SK-N-SH (cell line): ENCODE measurements around the gene FGFBP1. TPM values are rescaled to one million over a fixed set of nuclear protein-coding genes. Genes with fewer than 3 reads are reported as not detected.

Experiments used
- CTCF ChIA-PET: fragments of 300-600, 350-600 bp; formaldehyde crosslinking; extraction: SDS; loops from one replicate; lab custom pipeline; 2021; lab: Yijun Ruan, JAX
- POLR2A ChIA-PET: fragments of 350-600 bp; sonication (Branson Sonifier 250); formaldehyde crosslinking; extraction: SDS; loops from one replicate; lab custom pipeline; 2020; ENCODE audit warnings: antibody characterized with exemption, inconsistent platforms; lab: Yijun Ruan, JAX
- DNase-seq: peaks from one replicate; pipeline ENCODE4 v3.0.0; 2012
- H2AFZ ChIP-seq: fragments of 200-600 bp; sonication (generic); 2 replicates; pipeline ENCODE4 v1.8.1; 2016; ENCODE audit warnings: antibody characterized with exemption, mild to moderate bottlenecking, low read depth
- H3F3A ChIP-seq: fragments of 200-600 bp; sonication (generic); replicated peaks from 2 replicates; pipeline ENCODE3; 2016; ENCODE audit warnings: antibody characterized with exemption, mild to moderate bottlenecking; ENCODE audit not compliant: insufficient read depth
- H3K27ac ChIP-seq, 2 experiments: fragments of 200-500 bp in 1 of 2; fragments of 200-600 bp in 1 of 2; sonication (Bioruptor generic) in 1 of 2; sonication (generic), shearing (Covaris generic) in 1 of 2; 2 replicates each; pipeline versions ENCODE4 v1.5.1 to v1.6.1; 2014 to 2016; ENCODE audit warnings: low read depth in 2 of 2, inconsistent platforms in 1 of 2, low read length in 1 of 2, mild to moderate bottlenecking in 1 of 2, mixed read lengths in 1 of 2
- H3K27me3 ChIP-seq: fragments of 200-600 bp; sonication (generic), shearing (Covaris generic); 2 replicates; pipeline ENCODE4 v1.6.1; 2016; ENCODE audit warnings: mixed run types; ENCODE audit not compliant: insufficient read depth
- H3K36me3 ChIP-seq, 2 experiments: fragments of 200-500 bp in 1 of 2; fragments of 200-600 bp in 1 of 2; sonication (Bioruptor generic) in 1 of 2; sonication (generic) in 1 of 2; replicated peaks in 1 of 2; 2 replicates each; pipeline versions ENCODE3 to v1.5.1; 2014 to 2016; ENCODE audit warnings: low read length in 1 of 2, mild to moderate bottlenecking in 1 of 2; ENCODE audit not compliant: insufficient read depth in 2 of 2, control insufficient read depth in 1 of 2
- H3K4me1 ChIP-seq, 2 experiments: fragments of 200-500 bp in 1 of 2; fragments of 200-600 bp in 1 of 2; sonication (Bioruptor generic) in 1 of 2; sonication (generic), shearing (Covaris generic) in 1 of 2; 2 replicates each; pipeline versions ENCODE4 v1.5.1 to v1.6.1; 2014 to 2016; ENCODE audit warnings: low read depth in 1 of 2, low read length in 1 of 2, mixed run types in 1 of 2; ENCODE audit not compliant: insufficient read depth in 2 of 2, control insufficient read depth in 1 of 2
- H3K4me2 ChIP-seq: fragments of 200-600 bp; sonication (generic), shearing (Covaris generic); 2 replicates; pipeline ENCODE4 v1.6.1; 2017; ENCODE audit warnings: mixed run types
- H3K4me3 ChIP-seq, 2 experiments: fragments of 200-500 bp in 1 of 2; fragments of 200-600 bp in 1 of 2; sonication (Bioruptor generic) in 1 of 2; sonication (generic), shearing (Covaris generic) in 1 of 2; 2 replicates each; pipeline versions ENCODE4 v1.5.1 to v1.8.1; 2014 to 2016; ENCODE audit warnings: low read depth in 2 of 2, inconsistent platforms in 1 of 2, low read length in 1 of 2, mild to moderate bottlenecking in 1 of 2, mixed read lengths in 1 of 2, moderate library complexity in 1 of 2
- H3K79me2 ChIP-seq: fragments of 200-600 bp; sonication (generic); 2 replicates; pipeline ENCODE4 v1.8.1; 2017; ENCODE audit warnings: mild to moderate bottlenecking; ENCODE audit not compliant: insufficient read depth
- H3K9ac ChIP-seq: fragments of 200-600 bp; sonication (generic); 2 replicates; pipeline ENCODE4 v1.6.1; 2017; ENCODE audit warnings: mixed run types
- H3K9me2 ChIP-seq: fragments of 200-600 bp; sonication (generic); 2 replicates; pipeline ENCODE4 v1.6.1; 2017; ENCODE audit warnings: mixed run types
- H3K9me3 ChIP-seq: fragments of 200-600 bp; sonication (generic); 2 replicates; pipeline ENCODE4 v1.6.1; 2017; ENCODE audit warnings: mixed run types, mild to moderate bottlenecking, moderate library complexity
- H4K20me1 ChIP-seq: fragments of 200-600 bp; sonication (generic); 2 replicates; pipeline ENCODE4 v1.6.1; 2017; ENCODE audit warnings: mild to moderate bottlenecking, mixed run types; ENCODE audit not compliant: insufficient read depth
- ELF1 ChIP-seq: IDR thresholded peaks from 2 replicates; pipeline ENCODE4 v1.4.0; 2012
- EZH2phosphoT487 ChIP-seq: fragments of 200-600 bp; sonication (generic); IDR thresholded peaks from 2 replicates; pipeline ENCODE4 v1.6.1; 2017; ENCODE audit warnings: low read depth, mixed run types, mild to moderate bottlenecking, antibody characterized with exemption, moderate library complexity, borderline replicate concordance
- FOXJ3 ChIP-seq: sonication (generic); formaldehyde crosslinking; IDR thresholded peaks from 2 replicates; pipeline ENCODE4 v1.5.1; 2020; ENCODE audit warnings: mild to moderate bottlenecking, missing genetic modification reagents
- FOXM1 ChIP-seq: IDR thresholded peaks from 2 replicates; pipeline ENCODE4 v1.4.0; 2012; ENCODE audit warnings: low read depth, mild to moderate bottlenecking
- GABPA ChIP-seq: IDR thresholded peaks from 2 replicates; pipeline ENCODE4 v1.4.0; 2012; ENCODE audit warnings: low read depth, mild to moderate bottlenecking
- GATA2 ChIP-seq: sonication (generic); formaldehyde crosslinking; IDR thresholded peaks from 2 replicates; pipeline ENCODE4 v1.5.0; 2020; ENCODE audit warnings: mild to moderate bottlenecking, missing genetic modification reagents
- MEF2A ChIP-seq: IDR thresholded peaks from 2 replicates; pipeline ENCODE4 v1.4.0; 2012; ENCODE audit warnings: low read depth, borderline replicate concordance
- MXI1 ChIP-seq: IDR thresholded peaks from 2 replicates; pipeline ENCODE4 v1.6.1; 2012; ENCODE audit warnings: mild to moderate bottlenecking, low read depth, low read length, improper control_type of control experiment
- NFIC ChIP-seq: IDR thresholded peaks from 2 replicates; pipeline ENCODE4 v1.4.0; 2012; ENCODE audit warnings: borderline replicate concordance
- RAD21 ChIP-seq: IDR thresholded peaks from 2 replicates; pipeline ENCODE4 v1.6.1; 2012; ENCODE audit warnings: mild to moderate bottlenecking, low read length
- RCOR1 ChIP-seq: fragments of 150-350 bp; IDR thresholded peaks from 2 replicates; pipeline ENCODE4 v1.6.1; 2017; ENCODE audit warnings: antibody characterized with exemption, low read length
- RFX5 ChIP-seq: IDR thresholded peaks from 2 replicates; pipeline ENCODE4 v1.6.1; 2012; ENCODE audit warnings: mild to moderate bottlenecking, improper control_type of control experiment, low read length
- RXRA ChIP-seq: IDR thresholded peaks from 2 replicates; pipeline ENCODE4 v1.4.0; 2012; ENCODE audit warnings: low read depth, mild to moderate bottlenecking, borderline replicate concordance
- SIN3A ChIP-seq: IDR thresholded peaks from 2 replicates; pipeline ENCODE4 v1.6.1; 2012; ENCODE audit warnings: low read depth, mild to moderate bottlenecking, low read length, moderate library complexity, borderline replicate concordance
- SMC3 ChIP-seq: IDR thresholded peaks from 2 replicates; pipeline ENCODE4 v1.6.1; 2012; ENCODE audit warnings: low read depth, low read length, improper control_type of control experiment
- TAF1 ChIP-seq: IDR thresholded peaks from 2 replicates; pipeline ENCODE4 v1.6.1; 2012; ENCODE audit warnings: low read depth, mild to moderate bottlenecking, low read length, moderate library complexity, borderline replicate concordance
- TCF12 ChIP-seq: IDR thresholded peaks from 2 replicates; pipeline ENCODE4 v1.4.0; 2012
- TEAD4 ChIP-seq: IDR thresholded peaks from 2 replicates; pipeline ENCODE4 v1.4.0; 2012; ENCODE audit warnings: mild to moderate bottlenecking, borderline replicate concordance; ENCODE audit not compliant: insufficient read depth
- YY1 ChIP-seq: IDR thresholded peaks from 2 replicates; pipeline ENCODE4 v1.4.0; 2012; ENCODE audit warnings: low read depth, mild to moderate bottlenecking
- WGBS: methylation state at CpG from one replicate; pipeline ENCODE4 v1.1.6; 2017; ENCODE audit warnings: low lambda C conversion rate; 5-methylcytosine and 5-hydroxymethylcytosine counted together
- polyA plus RNA-seq, 3 experiments: library from polyadenylated mRNA; depleted of rRNA; stranded (reverse); fragments of >200 nt; gene quantifications; 2 replicates each; pipeline ENCODE4 v1.2.3, GENCODE V29; 2012
- TF ChIP-seq, protein P1 (sequence below): fragments of 150-350 bp; IDR thresholded peaks from 2 replicates; pipeline ENCODE4 v1.6.1; 2016; ENCODE audit warnings: mild to moderate bottlenecking, low read depth, low read length
- TF ChIP-seq, protein P2 (sequence below): IDR thresholded peaks from 2 replicates; pipeline ENCODE4 v1.4.0; 2012; ENCODE audit warnings: low read depth
- TF ChIP-seq, protein P3 (sequence below): fragments of 200-600 bp; sonication (generic); IDR thresholded peaks from 2 replicates; pipeline ENCODE4 v1.6.1; 2017; ENCODE audit warnings: antibody characterized with exemption, mild to moderate bottlenecking, moderate library complexity
- TF ChIP-seq, protein P4 (sequence below): IDR thresholded peaks from 2 replicates; pipeline ENCODE4 v1.4.0; 2012; ENCODE audit warnings: low read depth, borderline replicate concordance
- TF ChIP-seq, protein P5 (sequence below): IDR thresholded peaks from 2 replicates; pipeline ENCODE4; 2012

The FGFBP1 gene
- polyA plus RNA-seq, 1 of the 3 experiments (the other 2 are of a cell fraction), result 0.13 TPM

DNA sequence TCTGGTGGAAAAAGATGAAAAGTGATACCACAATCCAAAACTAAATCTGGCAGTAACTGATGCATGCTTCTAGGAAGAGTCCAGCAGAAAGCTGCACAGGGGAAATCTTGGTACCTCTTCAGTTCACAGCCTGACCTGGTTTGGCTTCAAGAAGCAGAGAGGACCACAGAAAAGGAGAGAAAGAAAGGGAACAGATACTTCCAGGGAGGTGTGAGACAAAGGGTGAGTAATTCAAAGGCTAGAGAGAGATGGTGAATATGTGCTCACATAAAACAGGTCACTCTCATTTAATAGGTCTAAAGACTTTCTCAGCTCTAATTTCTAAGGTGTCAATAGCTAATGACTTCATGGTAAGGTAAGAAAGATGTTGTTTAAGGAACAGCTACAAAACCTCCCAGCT is 13.2 kb upstream of the FGFBP1 start:
- Histone ChIP-seq H4K20me1 (no peaks in the 10 kb centered on the region), H3K4me2 (no peak overlapping the region), H3F3A (no peaks in the 10 kb centered on the region), H3K9ac (no peak overlapping the region), H3K4me3 (no peak overlapping the region), H3K9me3 (no peaks in the 10 kb centered on the region), H3K36me3 (no peaks in the 10 kb centered on the region), H3K27me3 (no peaks in the 10 kb centered on the region), H2AFZ (no peak overlapping the region), H3K79me2 (no peaks in the 10 kb centered on the region), H3K27ac (no peak overlapping the region), H3K4me1 (peaks cover 0 to 3% of the 10 kb centered on the region in 2 experiments; a peak in 1 of 4 replicates), H3K9me2 (no peaks in the 10 kb centered on the region)
- no peak for DNase-seq
- ChIA-PET CTCF (interaction anchor here (1.9 to 3.0 kb wide), 3 partner anchors 10 to 146 kb away, joined by 4 to 23 read pairs (median 21); no protein-coding TSS in a partner anchor), POLR2A (no interaction called here)
- TF ChIP-seq SMC3 (no peak), RCOR1 (no peak), FOXJ3 (no peak), TEAD4 (no peak), FOXM1 (no peak), TAF1 (no peak), NFIC (no peak)
- TF ChIP-seq, protein P1, sequence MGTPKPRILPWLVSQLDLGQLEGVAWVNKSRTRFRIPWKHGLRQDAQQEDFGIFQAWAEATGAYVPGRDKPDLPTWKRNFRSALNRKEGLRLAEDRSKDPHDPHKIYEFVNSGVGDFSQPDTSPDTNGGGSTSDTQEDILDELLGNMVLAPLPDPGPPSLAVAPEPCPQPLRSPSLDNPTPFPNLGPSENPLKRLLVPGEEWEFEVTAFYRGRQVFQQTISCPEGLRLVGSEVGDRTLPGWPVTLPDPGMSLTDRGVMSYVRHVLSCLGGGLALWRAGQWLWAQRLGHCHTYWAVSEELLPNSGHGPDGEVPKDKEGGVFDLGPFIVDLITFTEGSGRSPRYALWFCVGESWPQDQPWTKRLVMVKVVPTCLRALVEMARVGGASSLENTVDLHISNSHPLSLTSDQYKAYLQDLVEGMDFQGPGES, result no peak
- TF ChIP-seq, protein P2, sequence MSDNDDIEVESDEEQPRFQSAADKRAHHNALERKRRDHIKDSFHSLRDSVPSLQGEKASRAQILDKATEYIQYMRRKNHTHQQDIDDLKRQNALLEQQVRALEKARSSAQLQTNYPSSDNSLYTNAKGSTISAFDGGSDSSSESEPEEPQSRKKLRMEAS, result no peak
- TF ChIP-seq, all 33 proteins: peak for 0

DNA sequence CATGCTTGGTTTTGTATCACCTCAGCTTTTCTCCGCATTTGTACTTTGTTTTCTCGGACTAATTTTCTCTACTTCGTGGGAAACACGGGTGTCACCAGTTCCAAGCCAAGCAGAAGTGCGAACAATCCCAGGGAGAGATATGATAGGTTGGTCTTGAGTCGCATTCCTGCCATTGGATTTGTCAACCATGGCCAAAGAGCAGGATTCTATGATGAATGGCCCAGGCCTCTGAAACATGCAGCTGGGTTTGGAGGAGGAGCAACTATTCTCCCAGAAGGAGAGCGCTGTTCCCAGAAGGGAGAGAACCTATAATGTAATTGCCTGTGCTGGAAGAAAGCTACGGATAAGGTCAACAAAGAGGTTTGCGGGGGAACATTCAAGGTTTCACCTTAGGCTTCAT is 10.3 kb upstream of the FGFBP1 start:
- no peaks in the 10 kb centered on the region for H3K79me2 ChIP-seq
- no peaks in the 10 kb centered on the region for H3F3A ChIP-seq
- H4K20me1 ChIP-seq, result no peaks in the 10 kb centered on the region
- no peak for DNase-seq
- no peak overlapping the region for H3K4me2 ChIP-seq
- H3K9me3 ChIP-seq, result no peaks in the 10 kb centered on the region
- no peaks in the 10 kb centered on the region for H3K9me2 ChIP-seq
- no peaks in the 10 kb centered on the region for H3K27me3 ChIP-seq
- no peak overlapping the region for H2AFZ ChIP-seq
- ChIA-PET POLR2A (no interaction called here), CTCF (interaction anchor here (0.5 to 2.8 kb wide), 4 partner anchors 53 to 394 kb away, joined by 3 to 18 read pairs (median 4); no protein-coding TSS in a partner anchor)
- no peak overlapping the region for H3K4me3 ChIP-seq
- H3K27ac ChIP-seq, result no peak overlapping the region
- no peaks in the 10 kb centered on the region for H3K4me1 ChIP-seq
- no peaks in the 10 kb centered on the region for H3K36me3 ChIP-seq
- WGBS, result 84% methylated on average over 9 of the region's 9 CpGs
- H3K9ac ChIP-seq, result no peak overlapping the region
- TF ChIP-seq, protein P3, sequence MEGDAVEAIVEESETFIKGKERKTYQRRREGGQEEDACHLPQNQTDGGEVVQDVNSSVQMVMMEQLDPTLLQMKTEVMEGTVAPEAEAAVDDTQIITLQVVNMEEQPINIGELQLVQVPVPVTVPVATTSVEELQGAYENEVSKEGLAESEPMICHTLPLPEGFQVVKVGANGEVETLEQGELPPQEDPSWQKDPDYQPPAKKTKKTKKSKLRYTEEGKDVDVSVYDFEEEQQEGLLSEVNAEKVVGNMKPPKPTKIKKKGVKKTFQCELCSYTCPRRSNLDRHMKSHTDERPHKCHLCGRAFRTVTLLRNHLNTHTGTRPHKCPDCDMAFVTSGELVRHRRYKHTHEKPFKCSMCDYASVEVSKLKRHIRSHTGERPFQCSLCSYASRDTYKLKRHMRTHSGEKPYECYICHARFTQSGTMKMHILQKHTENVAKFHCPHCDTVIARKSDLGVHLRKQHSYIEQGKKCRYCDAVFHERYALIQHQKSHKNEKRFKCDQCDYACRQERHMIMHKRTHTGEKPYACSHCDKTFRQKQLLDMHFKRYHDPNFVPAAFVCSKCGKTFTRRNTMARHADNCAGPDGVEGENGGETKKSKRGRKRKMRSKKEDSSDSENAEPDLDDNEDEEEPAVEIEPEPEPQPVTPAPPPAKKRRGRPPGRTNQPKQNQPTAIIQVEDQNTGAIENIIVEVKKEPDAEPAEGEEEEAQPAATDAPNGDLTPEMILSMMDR, result no peak
- TF ChIP-seq MEF2A, result no peak
- TF ChIP-seq GABPA, result no peak
- TF ChIP-seq TCF12, result no peak
- no peak for TF ChIP-seq YY1
- no peak for TF ChIP-seq RAD21
- no peak for TF ChIP-seq SIN3A
- TF ChIP-seq, protein P4, sequence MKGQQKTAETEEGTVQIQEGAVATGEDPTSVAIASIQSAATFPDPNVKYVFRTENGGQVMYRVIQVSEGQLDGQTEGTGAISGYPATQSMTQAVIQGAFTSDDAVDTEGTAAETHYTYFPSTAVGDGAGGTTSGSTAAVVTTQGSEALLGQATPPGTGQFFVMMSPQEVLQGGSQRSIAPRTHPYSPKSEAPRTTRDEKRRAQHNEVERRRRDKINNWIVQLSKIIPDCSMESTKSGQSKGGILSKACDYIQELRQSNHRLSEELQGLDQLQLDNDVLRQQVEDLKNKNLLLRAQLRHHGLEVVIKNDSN, result no peak
- no peak for TF ChIP-seq ELF1
- no peak for TF ChIP-seq EZH2phosphoT487
- no peak for TF ChIP-seq FOXJ3
- no peak for TF ChIP-seq GATA2
- TF ChIP-seq MXI1, result no peak
- TF ChIP-seq TEAD4, result no peak
- TF ChIP-seq, protein P1, result no peak
- TF ChIP-seq, protein P5, sequence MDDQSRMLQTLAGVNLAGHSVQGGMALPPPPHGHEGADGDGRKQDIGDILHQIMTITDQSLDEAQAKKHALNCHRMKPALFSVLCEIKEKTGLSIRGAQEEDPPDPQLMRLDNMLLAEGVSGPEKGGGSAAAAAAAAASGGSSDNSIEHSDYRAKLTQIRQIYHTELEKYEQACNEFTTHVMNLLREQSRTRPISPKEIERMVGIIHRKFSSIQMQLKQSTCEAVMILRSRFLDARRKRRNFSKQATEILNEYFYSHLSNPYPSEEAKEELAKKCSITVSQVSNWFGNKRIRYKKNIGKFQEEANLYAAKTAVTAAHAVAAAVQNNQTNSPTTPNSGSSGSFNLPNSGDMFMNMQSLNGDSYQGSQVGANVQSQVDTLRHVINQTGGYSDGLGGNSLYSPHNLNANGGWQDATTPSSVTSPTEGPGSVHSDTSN, result no peak
- no peak for TF ChIP-seq RFX5
- TF ChIP-seq RXRA, result no peak
